Fibroblast of pulmonary artery (primary cell): ENCODE results near the gene NME9.

Source experiments
- DNase-seq: peaks from one replicate; pipeline ENCODE4 v3.0.0-alpha.2; 2010; ENCODE audit warnings: low read depth
- H3K4me3 ChIP-seq: replicated peaks from 2 replicates; pipeline ENCODE4 v1.5.1; 2011; ENCODE audit warnings: low read depth, mild to moderate bottlenecking, control low read depth, low read length, moderate library complexity
- CTCF ChIP-seq: IDR thresholded peaks from 2 replicates; pipeline ENCODE4 v1.5.1; 2011; ENCODE audit warnings: mild to moderate bottlenecking, control low read depth, low read length, inconsistent platforms; ENCODE audit errors: missing control alignments

The NME9 gene

GRCh38 chr3:138254216-138254615, 75.4 kb downstream of the NME9 start:
- H3K4me3 ChIP-seq = no peak overlapping the region
- TF ChIP-seq CTCF = no peak
- DNase-seq = no peak

GRCh38 chr3:138253609-138254008, 76.0 kb downstream of the NME9 start:
- no peak overlapping the region for H3K4me3 ChIP-seq
- no peak for DNase-seq
- no peak for TF ChIP-seq CTCF
